ENCODE data around the gene B3GALT5.

The B3GALT5 gene

GRCh38 chr21:39604951-39605350, 7.8 kb upstream of the B3GALT5 start:
- DNase-seq (ENCODE audit: low spot score) = no peak

- DNase-seq (ENCODE audit: low spot score) = no peak
Measured at GRCh38 chr21:39610703-39611102, 2.0 kb upstream of the B3GALT5 start.

GRCh38 chr21:39611551-39612190, 1.1 kb upstream of the B3GALT5 start:
- DNase-seq (ENCODE audit: low spot score) = no peak

GRCh38 chr21:39613041-39613934, 548 bp downstream of the B3GALT5 start:
- no peak for DNase-seq (ENCODE audit: low spot score)

GRCh38 chr21:39616211-39616772, 3.6 kb downstream of the B3GALT5 start:
- no peak for DNase-seq (ENCODE audit: low spot score)

GRCh38 chr21:39620856-39621255, 8.1 kb downstream of the B3GALT5 start:
- DNase-seq (ENCODE audit: low spot score) = no peak

- peak; percentile 7 for DNase-seq (ENCODE audit: low spot score)
Measured at GRCh38 chr21:39625211-39625895, 12.6 kb downstream of the B3GALT5 start.

- peak; percentile 3 for DNase-seq (ENCODE audit: low spot score)
Measured at GRCh38 chr21:39628385-39628784, 15.6 kb downstream of the B3GALT5 start.

- DNase-seq (ENCODE audit: low spot score) = peak; percentile 7
Measured at GRCh38 chr21:39630191-39630591, 17.5 kb downstream of the B3GALT5 start.

GRCh38 chr21:39630827-39631226, 18.1 kb downstream of the B3GALT5 start:
- DNase-seq (ENCODE audit: low spot score) = no peak

- DNase-seq (ENCODE audit: low spot score) = peak; percentile 19
Measured at GRCh38 chr21:39631842-39632562, 19.3 kb downstream of the B3GALT5 start.

- peak; percentile 10 for DNase-seq (ENCODE audit: low spot score)
Measured at GRCh38 chr21:39632796-39633442, 20.2 kb downstream of the B3GALT5 start.

- DNase-seq (ENCODE audit: low spot score) = no peak
Measured at GRCh38 chr21:39633770-39634181, 21.0 kb downstream of the B3GALT5 start.

- peak; percentile 25 for DNase-seq (ENCODE audit: low spot score)
Measured at GRCh38 chr21:39634507-39634906, 21.8 kb downstream of the B3GALT5 start.

GRCh38 chr21:39637197-39637970, 24.6 kb downstream of the B3GALT5 start:
- peak; percentile 44 for DNase-seq (ENCODE audit: low spot score)

- peak; percentile 38 for DNase-seq (ENCODE audit: low spot score)
Measured at GRCh38 chr21:39637971-39638240, 25.2 kb downstream of the B3GALT5 start.

GRCh38 chr21:39638281-39638680, 25.5 kb downstream of the B3GALT5 start:
- DNase-seq (ENCODE audit: low spot score) = peak; percentile 44

- peak; percentile 17 for DNase-seq (ENCODE audit: low spot score)
Measured at GRCh38 chr21:39640754-39641153, 28.0 kb downstream of the B3GALT5 start.

- peak; percentile 3 for DNase-seq (ENCODE audit: low spot score)
Measured at GRCh38 chr21:39641827-39642450, 29.2 kb downstream of the B3GALT5 start.

GRCh38 chr21:39644062-39644560, 31.4 kb downstream of the B3GALT5 start:
- peak; percentile 20 for DNase-seq (ENCODE audit: low spot score)
